Stomach (tissue), 4 donors: ENCODE measurements around the gene ERN2.

Experiments used
- CTCF ChIP-seq, 7 experiments: fragments of 450-650 bp in 4 of 7; fragments of 200-600 bp in 3 of 7; sonication (generic) in 3 of 7; IDR thresholded peaks; one replicate each; pipeline ENCODE4 v1.5.1; 2016 to 2019; ENCODE audit warnings: antibody characterized with exemption in 7 of 7, control low read depth in 2 of 7, mild to moderate bottlenecking in 1 of 7
- EP300 ChIP-seq: sonication (generic); formaldehyde crosslinking; IDR thresholded peaks from one replicate; pipeline ENCODE4 v1.6.1; 2017; ENCODE audit warnings: antibody characterized with exemption
- POLR2A ChIP-seq, 4 donors: fragments of 450-650 bp; IDR thresholded peaks; one replicate each; pipeline ENCODE4 v1.6.1; 2016; ENCODE audit warnings: antibody characterized with exemption in 4 of 4, control low read depth in 2 of 4, mild to moderate bottlenecking in 1 of 4, moderate library complexity in 1 of 4
- POLR2AphosphoS5 ChIP-seq, 3 donors: sonication (generic); formaldehyde crosslinking; IDR thresholded peaks; one replicate each; pipeline ENCODE4 v1.6.1; 2016; ENCODE audit warnings: antibody characterized with exemption in 3 of 3

- TF ChIP-seq EP300 = no peak
- TF ChIP-seq CTCF (IDR thresholded peaks at IDR 0.05) = no peak
- no peak for TF ChIP-seq POLR2AphosphoS5 (IDR thresholded peaks at IDR 0.05)
- no peak for TF ChIP-seq POLR2A (IDR thresholded peaks at IDR 0.05)
Measured at GRCh38 chr16:23701045-23701444, 12.0 kb downstream of the ERN2 start.
